Trophoblast cell (in vitro differentiated cells and primary cell): ENCODE data around the gene CYP51A1.

Experiments used
- DNase-seq, 2 donors: peaks; one replicate each; pipeline ENCODE4 v3.0.0-alpha.2; 2016
- H2AFZ ChIP-seq: 2 replicates; pipeline ENCODE4 v1.6.1; 2013; ENCODE audit warnings: low read length, moderate library complexity, mild to moderate bottlenecking; ENCODE audit not compliant: insufficient read depth, poor library complexity
- H2AK5ac ChIP-seq: 2 replicates; pipeline ENCODE4 v1.6.1; 2013; ENCODE audit warnings: mild to moderate bottlenecking, low read length
- H2BK120ac ChIP-seq: 2 replicates; pipeline ENCODE4 v1.6.1; 2013; ENCODE audit warnings: low read length, mild to moderate bottlenecking, moderate library complexity; ENCODE audit not compliant: insufficient read depth, poor library complexity
- H2BK12ac ChIP-seq: 2 replicates; pipeline ENCODE4 v1.6.1; 2013; ENCODE audit warnings: mild to moderate bottlenecking, low read length, moderate library complexity
- H2BK5ac ChIP-seq: 2 replicates; pipeline ENCODE4 v1.6.1; 2013; ENCODE audit warnings: low read length, low read depth, moderate library complexity, mild to moderate bottlenecking; ENCODE audit not compliant: poor library complexity
- H3K14ac ChIP-seq: 2 replicates; pipeline ENCODE4 v1.6.1; 2013; ENCODE audit warnings: mild to moderate bottlenecking, low read length
- H3K18ac ChIP-seq: 2 replicates; pipeline ENCODE4 v1.6.1; 2013; ENCODE audit warnings: mild to moderate bottlenecking, low read length
- H3K23ac ChIP-seq: 2 replicates; pipeline ENCODE4 v1.6.1; 2013; ENCODE audit warnings: low read length
- H3K27ac ChIP-seq: 2 replicates; pipeline ENCODE4 v1.5.1; 2013; ENCODE audit warnings: low read depth, mild to moderate bottlenecking, inconsistent platforms, low read length, moderate library complexity
- H3K27me3 ChIP-seq: 2 replicates; pipeline ENCODE4 v1.6.1; 2013; ENCODE audit warnings: inconsistent platforms, mild to moderate bottlenecking, low read length, moderate library complexity; ENCODE audit not compliant: insufficient read depth
- H3K36me3 ChIP-seq, 2 experiments: 1 replicate in 1 of 2; 2 replicates in 1 of 2; pipeline ENCODE4 v1.6.1; 2013; ENCODE audit warnings: low read length in 2 of 2, mild to moderate bottlenecking in 2 of 2, moderate library complexity in 1 of 2; ENCODE audit not compliant: insufficient read depth in 2 of 2, control insufficient read depth in 1 of 2
- H3K4ac ChIP-seq: 2 replicates; pipeline ENCODE4 v1.6.1; 2013; ENCODE audit warnings: low read depth, mild to moderate bottlenecking, low read length, moderate library complexity
- H3K4me1 ChIP-seq, 2 experiments: 1 replicate in 1 of 2; 2 replicates in 1 of 2; pipeline ENCODE4 v1.6.1; 2013; ENCODE audit warnings: low read length in 2 of 2, mild to moderate bottlenecking in 2 of 2, moderate library complexity in 1 of 2; ENCODE audit not compliant: insufficient read depth in 2 of 2, control insufficient read depth in 1 of 2
- H3K4me2 ChIP-seq: 2 replicates; pipeline ENCODE4 v1.6.1; 2013; ENCODE audit warnings: inconsistent platforms, mild to moderate bottlenecking, low read length, moderate library complexity
- H3K4me3 ChIP-seq: 2 replicates; pipeline ENCODE4 v1.5.1; 2013; ENCODE audit warnings: mild to moderate bottlenecking, low read depth, low read length, inconsistent platforms
- H3K79me1 ChIP-seq: one replicate; pipeline ENCODE4 v1.6.1; 2013; ENCODE audit warnings: low read length
- H3K79me2 ChIP-seq: 2 replicates; pipeline ENCODE4 v1.6.1; 2013; ENCODE audit warnings: low read length, mild to moderate bottlenecking; ENCODE audit not compliant: control insufficient read depth, insufficient read depth, poor library complexity
- H3K9ac ChIP-seq: 2 replicates; pipeline ENCODE4 v1.6.1; 2013; ENCODE audit warnings: mild to moderate bottlenecking, low read length
- H3K9me3 ChIP-seq: 2 replicates; pipeline ENCODE4 v1.6.1; 2013; ENCODE audit warnings: low read depth, mild to moderate bottlenecking, control low read depth, inconsistent platforms, low read length; ENCODE audit not compliant: insufficient read depth
- H4K12ac ChIP-seq: 2 replicates; pipeline ENCODE4 v1.6.1; 2013; ENCODE audit warnings: low read depth, mild to moderate bottlenecking, low read length, moderate library complexity
- H4K8ac ChIP-seq: 2 replicates; pipeline ENCODE4 v1.6.1; 2013; ENCODE audit warnings: low read depth, mild to moderate bottlenecking, low read length, moderate library complexity
- H4K91ac ChIP-seq: one replicate; pipeline ENCODE4 v1.6.1; 2013; ENCODE audit warnings: low read depth, mild to moderate bottlenecking, low read length, moderate library complexity
- whole genome bisulfite sequencing: extraction: QIAGEN DNeasy Blood & Tissue Kit; methylation state at CpG from one replicate; pipeline ENCODE4 v1.1.7; 2013; ENCODE audit warnings: missing lambda C conversion rate; ENCODE audit not compliant: insufficient read length, insufficient coverage; ENCODE audit errors: extremely low coverage; 5-methylcytosine and 5-hydroxymethylcytosine counted together

The CYP51A1 gene

GRCh38 chr7:92119213-92119759 lies 15.0 kb downstream of the CYP51A1 start:
- Histone ChIP-seq H2BK5ac (no peak overlapping the region), H2AK5ac (no peak overlapping the region), H4K12ac (no peak overlapping the region), H3K9ac (no peak overlapping the region), H3K4me2 (no peak overlapping the region), H3K9me3 (no peaks in the 10 kb centered on the region), H3K79me2 (no peaks in the 10 kb centered on the region), H3K27me3 (no peaks in the 10 kb centered on the region), H3K18ac (no peak overlapping the region), H2BK120ac (no peak overlapping the region), H4K8ac (no peak overlapping the region), H3K4ac (no peak overlapping the region), H3K4me1 (no peaks in the 10 kb centered on the region), H2AFZ (no peak overlapping the region), H3K14ac (no peak overlapping the region), H3K27ac (no peak overlapping the region), H4K91ac (no peak overlapping the region), H3K36me3 (peaks cover 15% of the 10 kb centered on the region in 2 experiments), H3K23ac (no peak overlapping the region), H3K4me3 (no peak overlapping the region), H2BK12ac (no peak overlapping the region), H3K79me1 (no peaks in the 10 kb centered on the region)
- no CpG with 5 or more reads among the region's 1 CpG for WGBS
- DNase-seq = no peak

DNA sequence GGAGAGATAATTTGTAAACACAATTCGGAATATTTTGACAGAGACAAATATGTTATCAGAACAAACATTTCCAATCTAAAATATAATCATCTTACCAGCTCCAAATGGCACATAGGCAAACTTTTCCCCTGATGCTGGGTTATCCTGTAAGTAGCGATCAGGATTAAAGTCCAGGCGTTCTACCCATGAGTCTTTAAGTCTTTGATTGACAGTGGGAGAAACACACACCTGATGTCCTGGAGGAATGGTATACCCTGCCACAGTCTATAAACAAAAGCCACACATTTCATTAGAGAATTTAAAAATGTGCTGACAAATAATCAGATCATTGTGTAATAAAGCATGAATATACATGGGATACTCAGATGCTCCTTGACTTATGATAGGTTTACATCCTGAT lies 17.3 kb downstream of the CYP51A1 start:
- no CpG with 5 or more reads among the region's 3 CpGs for WGBS

GRCh38 chr7:92115821-92116220 lies 18.5 kb downstream of the CYP51A1 start:
- no peak for DNase-seq
- no peaks in the 10 kb centered on the region for H3K4me1 ChIP-seq
- H3K23ac ChIP-seq = no peak overlapping the region
- H2BK5ac ChIP-seq = no peak overlapping the region
- no peak overlapping the region for H4K91ac ChIP-seq
- no peak overlapping the region for H3K4ac ChIP-seq
- no peak overlapping the region for H2BK12ac ChIP-seq
- no peaks in the 10 kb centered on the region for H3K79me1 ChIP-seq
- H3K4me2 ChIP-seq = no peak overlapping the region
- no peak overlapping the region for H3K27ac ChIP-seq
- H3K79me2 ChIP-seq = no peaks in the 10 kb centered on the region
- no peak overlapping the region for H3K18ac ChIP-seq
- no CpG with 5 or more reads among the region's 5 CpGs for WGBS
- no peak overlapping the region for H2AK5ac ChIP-seq
- no peak overlapping the region for H2BK120ac ChIP-seq
- no peak overlapping the region for H4K12ac ChIP-seq
- no peak overlapping the region for H3K14ac ChIP-seq
- H3K9ac ChIP-seq = no peak overlapping the region
- H4K8ac ChIP-seq = no peak overlapping the region
- H3K4me3 ChIP-seq = no peak overlapping the region
- no peaks in the 10 kb centered on the region for H3K27me3 ChIP-seq
- no peaks in the 10 kb centered on the region for H3K9me3 ChIP-seq
- H3K36me3 ChIP-seq = peaks cover 13 to 14% of the 10 kb centered on the region in 2 experiments
- no peak overlapping the region for H2AFZ ChIP-seq

More for the DNA sequence above, 17.3 kb downstream of the CYP51A1 start:
- no peak overlapping the region for H3K4me3 ChIP-seq
- H2AFZ ChIP-seq = no peak overlapping the region
- H3K4me2 ChIP-seq = no peak overlapping the region
- H3K23ac ChIP-seq = no peak overlapping the region
- no peaks in the 10 kb centered on the region for H3K27me3 ChIP-seq
- H3K18ac ChIP-seq = no peak overlapping the region
- no peak overlapping the region for H3K14ac ChIP-seq
- H2BK12ac ChIP-seq = no peak overlapping the region
- H3K36me3 ChIP-seq = peaks cover 11 to 16% of the 10 kb centered on the region in 2 experiments
- H3K79me2 ChIP-seq = no peaks in the 10 kb centered on the region
- H2BK120ac ChIP-seq = no peak overlapping the region
- H2BK5ac ChIP-seq = no peak overlapping the region
- no peak overlapping the region for H3K27ac ChIP-seq
- H3K79me1 ChIP-seq = no peaks in the 10 kb centered on the region
- no peak overlapping the region for H4K12ac ChIP-seq
- H4K8ac ChIP-seq = no peak overlapping the region
- no peak overlapping the region for H4K91ac ChIP-seq
- H3K4ac ChIP-seq = no peak overlapping the region
- no peaks in the 10 kb centered on the region for H3K4me1 ChIP-seq
- H3K9ac ChIP-seq = no peak overlapping the region
- no peak for DNase-seq
- H3K9me3 ChIP-seq = no peaks in the 10 kb centered on the region
- no peak overlapping the region for H2AK5ac ChIP-seq

DNA sequence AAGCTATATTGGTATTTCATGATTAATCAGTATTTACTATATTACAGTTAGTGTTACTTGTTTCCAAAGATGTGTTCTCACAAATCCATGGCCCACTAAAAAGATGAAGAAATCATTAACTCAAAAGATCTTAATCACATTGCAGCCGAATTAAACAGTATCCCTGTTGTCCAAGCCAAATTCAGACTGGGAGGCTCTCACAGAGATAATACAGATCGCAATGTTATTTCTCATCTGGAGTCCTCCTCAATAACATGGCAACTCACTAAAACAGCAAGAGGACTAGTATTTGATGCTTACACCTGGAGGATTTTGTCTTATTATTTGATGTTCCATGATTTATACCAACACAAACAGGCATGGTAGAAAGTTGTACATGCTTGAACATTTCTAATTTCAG lies 23.4 kb downstream of the CYP51A1 start:
- DNase-seq = no peak
- no peak overlapping the region for H3K27ac ChIP-seq
- no peak overlapping the region for H2AFZ ChIP-seq
- no peaks in the 10 kb centered on the region for H3K4me1 ChIP-seq
- H2BK12ac ChIP-seq = no peak overlapping the region
- no peak overlapping the region for H4K8ac ChIP-seq
- H3K9ac ChIP-seq = no peak overlapping the region
- H3K14ac ChIP-seq = no peak overlapping the region
- H3K36me3 ChIP-seq = peaks cover 5 to 16% of the 10 kb centered on the region in 2 experiments
- no peak overlapping the region for H3K18ac ChIP-seq
- no peak overlapping the region for H4K91ac ChIP-seq
- no peaks in the 10 kb centered on the region for H3K27me3 ChIP-seq
- no peaks in the 10 kb centered on the region for H3K9me3 ChIP-seq
- H3K79me1 ChIP-seq = no peaks in the 10 kb centered on the region
- H3K23ac ChIP-seq = no peak overlapping the region
- WGBS = no CpG with 5 or more reads among the region's 2 CpGs
- H4K12ac ChIP-seq = no peak overlapping the region
- no peak overlapping the region for H3K4ac ChIP-seq
- no peak overlapping the region for H2AK5ac ChIP-seq
- no peak overlapping the region for H3K4me3 ChIP-seq
- no peak overlapping the region for H2BK5ac ChIP-seq
- H3K4me2 ChIP-seq = no peak overlapping the region
- no peaks in the 10 kb centered on the region for H3K79me2 ChIP-seq
- no peak overlapping the region for H2BK120ac ChIP-seq
